Measurements from ENCODE around the gene AP3M1.
"Not testable (repeated sequence)": the region's sequence is repeated elsewhere in the genome, so short reads cannot be mapped to it uniquely, and the experiment has no call there.

AP3M1 gene

GRCh38 chr10:74150204-74150989 is at the start of gene AP3M1:
Gene AP3M1 (minus strand): TSS chr10:74150828. CDS start chr10:74138379, 12,449 bp downstream.
- DNase-seq = peak; percentile 93 to 98 (median 95)

DNA sequence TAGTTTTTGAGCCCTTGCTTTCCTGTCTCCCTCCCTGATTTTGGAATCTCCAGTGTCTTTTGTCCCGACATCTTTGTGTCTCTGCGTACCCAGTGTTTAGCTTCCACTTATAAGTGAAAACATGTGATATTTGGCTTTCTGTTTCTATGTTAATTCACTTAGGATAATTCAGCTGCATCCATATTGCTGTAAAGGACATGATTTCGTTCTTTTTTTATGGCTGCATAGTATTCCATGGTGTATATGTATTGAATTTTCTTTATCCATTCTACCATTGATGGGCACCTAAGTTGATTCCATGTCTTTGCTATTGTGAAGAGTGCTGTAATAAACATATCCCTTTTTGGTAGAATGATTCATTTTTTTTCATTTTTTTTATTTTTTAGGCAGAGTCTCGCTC is 48.7 kb upstream of the AP3M1 start:
- DNase-seq = no peak

GRCh38 chr10:74194999-74195398 is 44.4 kb upstream of the AP3M1 start:
- DNase-seq = no peak

DNA sequence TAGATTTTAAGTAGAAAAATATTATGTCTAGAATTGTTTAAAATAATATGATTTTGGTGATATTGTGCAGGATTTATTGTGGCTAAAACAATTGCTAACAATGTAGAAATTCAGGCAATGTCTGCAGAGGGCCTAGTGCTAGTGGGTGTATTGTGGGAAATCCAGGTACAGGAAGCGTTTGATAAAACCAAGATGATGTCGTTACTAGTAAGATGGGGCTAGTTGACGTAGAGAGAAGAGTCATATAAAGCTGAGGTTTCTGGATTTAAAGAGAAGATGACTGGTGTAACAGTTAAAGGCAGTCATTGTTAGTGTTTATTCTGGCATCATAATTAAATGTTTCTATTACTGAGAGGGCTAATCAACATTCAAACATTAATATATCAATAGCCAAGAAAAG is 43.9 kb upstream of the AP3M1 start:
- peak in 1 of 3 experiments; percentile 8 for DNase-seq

DNA sequence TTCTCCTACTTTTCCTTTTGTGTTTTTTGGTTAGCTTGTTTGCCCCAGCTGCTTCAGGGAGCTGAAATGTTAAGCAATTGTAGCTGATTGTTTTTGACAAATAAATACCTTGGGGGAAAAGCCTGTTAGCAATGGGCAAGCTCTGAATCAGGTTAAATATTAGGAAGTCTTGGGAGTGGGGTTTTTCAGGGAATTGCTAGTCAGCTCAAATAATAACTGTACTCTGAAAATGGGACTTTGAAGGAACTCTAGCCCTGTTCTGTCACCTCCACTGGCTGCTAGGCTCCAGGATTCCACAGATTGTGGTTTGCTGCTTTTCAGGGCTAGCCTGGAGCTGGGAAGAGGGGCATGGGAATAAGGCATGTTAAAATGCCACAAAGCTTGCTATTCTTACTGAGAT is 39.9 kb upstream of the AP3M1 start:
- DNase-seq = no peak

DNA sequence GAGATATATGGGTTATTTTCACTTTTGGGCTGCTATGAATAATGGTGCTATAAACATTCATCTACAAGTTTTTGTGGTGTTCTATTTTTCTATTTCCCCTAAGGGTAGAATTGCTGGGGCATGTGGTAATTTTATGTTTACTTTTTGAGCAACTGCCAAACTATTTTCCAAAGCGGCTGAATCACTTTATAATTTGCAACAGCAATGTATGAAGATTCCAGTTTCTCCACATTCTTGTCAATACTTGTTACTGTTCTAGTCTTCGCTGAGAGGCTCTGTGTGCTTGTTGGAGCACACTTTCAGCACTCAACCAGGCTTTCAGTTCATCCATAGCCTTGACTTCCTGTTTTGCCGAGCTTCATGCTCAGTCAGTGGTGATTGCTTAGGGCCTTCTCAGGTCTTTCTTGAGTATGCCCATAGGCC is 39.4 kb upstream of the AP3M1 start:
- DNase-seq = peak in 1 of 3 experiments; percentile 3

GRCh38 chr10:74188617-74189016 is 38.0 kb upstream of the AP3M1 start:
- not testable (repeated sequence) for DNase-seq

- DNase-seq = no peak
Measured at GRCh38 chr10:74187237-74187636, 36.6 kb upstream of the AP3M1 start.

DNA sequence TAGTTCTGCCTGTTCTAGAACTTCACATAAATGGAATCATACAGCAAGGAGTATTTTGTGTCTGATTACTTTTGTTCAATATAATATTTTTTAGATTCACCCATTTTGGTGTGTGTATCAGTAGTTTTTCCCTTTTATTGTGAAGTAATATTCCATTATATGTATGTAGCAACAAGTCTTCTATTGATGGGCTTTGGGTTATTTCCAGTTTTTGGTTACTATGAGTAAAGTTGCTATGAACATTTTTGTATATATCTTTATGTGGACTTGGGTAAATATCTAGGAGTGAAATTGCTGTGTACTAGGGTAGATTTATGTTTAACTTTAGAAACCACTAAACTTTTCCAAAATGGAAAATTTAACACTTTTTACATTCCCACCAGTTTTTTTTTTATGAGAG is 36.0 kb upstream of the AP3M1 start:
- DNase-seq = no peak

GRCh38 chr10:74179111-74179710 is 28.6 kb upstream of the AP3M1 start:
- no peak for DNase-seq

- no peak for DNase-seq
Measured at GRCh38 chr10:74178042-74178791, 27.6 kb upstream of the AP3M1 start.

DNA sequence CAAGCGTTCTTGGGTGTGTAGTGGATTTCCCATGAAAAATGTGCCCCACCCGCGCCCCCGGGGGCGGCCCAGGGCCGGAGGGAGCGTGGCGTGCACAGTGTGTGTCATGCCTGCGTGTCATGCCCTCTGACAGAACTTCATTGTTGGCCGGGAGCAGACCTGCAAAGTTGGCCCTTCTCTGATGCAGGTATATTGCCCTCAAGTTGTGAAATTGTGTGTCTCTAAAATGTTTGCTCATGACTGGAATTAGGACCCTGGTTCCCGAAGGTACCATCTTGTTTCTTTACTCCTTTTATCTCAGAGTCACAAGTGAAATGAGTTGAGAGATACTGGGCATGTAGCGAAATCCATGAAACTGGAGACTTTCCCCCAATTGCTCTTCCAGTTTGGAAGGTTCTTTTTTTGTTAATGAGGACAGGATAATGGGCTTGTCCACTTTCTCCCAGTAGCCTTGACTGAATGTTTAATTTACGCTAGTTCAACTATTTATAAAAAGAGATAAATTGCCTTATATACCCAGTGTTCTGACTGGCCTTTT is 26.6 kb upstream of the AP3M1 start:
- DNase-seq = no peak

DNA sequence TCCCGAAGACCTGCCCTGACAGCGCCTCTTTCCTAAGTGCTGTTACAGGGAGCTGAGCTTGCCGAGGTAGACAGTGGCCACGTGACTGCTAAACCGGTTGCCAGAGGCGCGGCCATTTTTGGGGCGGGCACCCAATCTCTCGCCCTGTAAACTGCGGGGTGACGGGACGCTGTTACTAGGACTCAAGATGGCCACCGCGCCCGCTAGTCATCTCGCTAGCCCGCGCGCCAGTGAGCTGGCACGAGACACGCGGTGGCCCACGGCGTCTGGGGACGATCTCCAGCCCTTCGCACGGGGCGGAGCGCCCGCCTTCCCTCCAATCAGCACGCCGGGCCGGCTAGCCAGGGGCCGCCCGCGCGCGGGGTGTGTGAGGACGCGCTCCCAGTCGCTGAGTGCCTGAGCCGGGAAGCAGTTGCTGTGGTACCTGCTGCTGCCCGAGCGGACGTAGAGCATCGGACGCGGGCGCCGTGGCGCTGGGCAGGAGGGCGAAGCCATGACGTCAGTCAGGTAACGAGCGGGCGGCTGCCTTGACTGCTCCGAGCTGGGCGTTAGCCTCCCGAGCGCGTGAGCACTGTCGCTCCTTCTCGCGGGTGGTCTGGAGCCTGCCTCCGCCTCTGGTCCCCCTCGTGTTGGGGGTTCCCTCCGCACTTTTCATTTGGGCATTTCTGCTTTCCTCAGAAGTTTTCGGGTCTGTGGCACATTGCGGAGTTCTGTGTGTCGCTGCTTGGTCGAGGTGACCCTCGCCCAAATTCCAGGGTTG is 25.9 kb upstream of the AP3M1 start:
- peak; percentile 93 to 99 (median 96) for DNase-seq

DNA sequence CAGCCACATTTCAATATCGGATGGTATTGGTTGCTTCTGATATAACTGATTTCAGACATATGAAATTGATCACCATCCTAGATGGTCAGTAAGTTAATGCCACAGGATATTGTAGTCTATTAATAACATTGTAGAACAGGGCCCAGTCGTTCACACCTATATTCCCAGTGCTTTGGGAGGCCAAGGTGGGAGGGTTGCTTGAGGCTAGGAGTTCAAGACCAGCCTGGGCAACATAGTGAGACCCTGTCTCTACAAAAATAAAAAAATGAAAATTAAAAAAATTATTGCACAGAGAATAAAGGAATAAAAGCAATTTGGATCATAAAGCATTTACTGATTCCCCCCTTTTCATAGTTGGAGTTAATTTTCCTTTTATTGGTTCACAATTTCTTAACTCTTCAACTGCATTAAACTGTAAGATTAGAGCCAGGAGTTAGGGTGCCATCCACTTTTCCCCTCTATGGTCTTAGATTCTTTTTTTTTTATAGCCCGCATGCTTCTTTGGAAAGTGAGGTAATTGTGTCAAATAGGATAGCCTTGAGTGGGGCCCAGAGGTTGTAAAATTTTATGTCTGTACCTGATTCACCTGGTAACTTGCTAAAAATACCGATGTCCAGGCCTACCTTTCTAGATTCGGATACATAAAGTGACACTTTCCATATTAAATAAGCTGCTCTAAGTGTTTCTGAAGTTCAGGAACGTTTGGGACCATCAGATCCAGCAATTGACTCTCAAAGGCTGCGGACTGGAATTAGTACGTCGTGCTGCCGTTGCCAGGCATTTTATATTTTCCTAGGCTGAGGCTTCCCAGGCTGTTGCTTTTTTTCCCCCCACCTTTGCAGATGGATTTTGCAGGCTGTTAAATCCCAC is 25.1 kb upstream of the AP3M1 start:
- no peak for DNase-seq

DNA sequence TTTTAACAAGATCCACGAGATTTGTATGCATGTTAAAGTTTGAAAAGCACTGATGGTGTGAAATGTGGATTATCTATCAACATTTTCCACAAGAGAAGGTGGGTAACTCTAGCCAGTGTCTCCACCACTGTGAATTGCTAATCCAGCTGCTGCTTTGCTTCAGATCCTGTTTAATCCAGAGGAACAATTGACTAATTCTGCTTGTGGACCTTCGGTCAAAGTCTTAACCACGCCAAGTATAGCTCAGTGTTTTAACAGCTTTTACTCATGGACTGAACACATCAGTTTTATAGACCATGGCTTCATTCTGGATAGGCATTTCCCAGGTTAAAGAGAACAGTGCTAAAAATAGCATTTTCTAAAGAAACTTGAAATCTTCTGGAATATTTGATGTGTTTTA is 23.9 kb upstream of the AP3M1 start:
- DNase-seq = no peak

GRCh38 chr10:74171625-74172024 is 21.0 kb upstream of the AP3M1 start:
- DNase-seq = no peak

GRCh38 chr10:74167443-74167842 is 16.8 kb upstream of the AP3M1 start:
- DNase-seq = no peak

- DNase-seq = no peak
Measured at GRCh38 chr10:74165530-74165901, 14.9 kb upstream of the AP3M1 start.

DNA sequence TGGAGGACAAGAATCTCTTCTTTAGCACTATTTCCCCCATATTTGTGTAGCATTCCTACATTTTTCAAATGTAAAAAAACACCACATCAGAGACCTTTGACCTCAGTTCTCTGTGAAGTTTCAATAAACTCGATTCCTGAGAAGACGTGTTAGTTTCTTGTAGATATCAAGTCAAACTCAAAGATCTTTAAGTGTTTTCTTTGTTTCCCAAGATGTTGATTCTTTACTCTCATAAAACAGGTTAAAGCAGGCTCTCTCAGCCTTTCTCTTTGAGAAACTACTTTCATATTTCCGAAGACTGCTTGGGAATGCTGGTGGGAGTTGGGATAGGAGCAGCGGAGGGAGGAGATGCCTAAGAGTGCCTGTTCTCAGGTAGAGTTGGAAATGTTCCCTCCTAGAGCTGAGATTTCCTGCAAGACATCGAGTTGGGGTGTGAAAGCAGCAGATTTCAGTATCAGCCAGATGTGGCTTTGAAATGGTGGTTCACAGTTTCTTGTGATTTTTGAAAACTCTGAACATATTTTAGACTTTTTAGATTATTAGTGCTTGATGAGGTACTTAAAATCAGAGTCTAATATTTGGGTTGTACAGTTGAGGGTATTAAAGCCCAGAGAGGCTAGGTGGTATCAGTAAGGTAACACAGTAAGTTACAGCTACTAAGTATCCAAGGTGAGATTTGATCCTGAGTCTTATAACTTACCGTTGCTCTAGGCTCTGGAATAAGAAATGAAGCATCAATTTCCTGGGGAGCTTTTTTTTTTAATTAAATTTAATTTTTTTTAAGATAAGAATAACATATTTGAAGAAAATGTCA is 14.3 kb upstream of the AP3M1 start:
- DNase-seq = no peak

GRCh38 chr10:74163319-74164068 is 12.9 kb upstream of the AP3M1 start:
- DNase-seq = peak in 1 of 3 experiments; percentile 18

Data from NCI-H1417 (cell line).